Right forelimb (tissue), 1 donor: ENCODE results near the gene IGIP.

Experiments
- DNase-seq: peaks from one replicate; pipeline ENCODE4 v3.0.0-alpha.2; 2018

IGIP gene

DNA sequence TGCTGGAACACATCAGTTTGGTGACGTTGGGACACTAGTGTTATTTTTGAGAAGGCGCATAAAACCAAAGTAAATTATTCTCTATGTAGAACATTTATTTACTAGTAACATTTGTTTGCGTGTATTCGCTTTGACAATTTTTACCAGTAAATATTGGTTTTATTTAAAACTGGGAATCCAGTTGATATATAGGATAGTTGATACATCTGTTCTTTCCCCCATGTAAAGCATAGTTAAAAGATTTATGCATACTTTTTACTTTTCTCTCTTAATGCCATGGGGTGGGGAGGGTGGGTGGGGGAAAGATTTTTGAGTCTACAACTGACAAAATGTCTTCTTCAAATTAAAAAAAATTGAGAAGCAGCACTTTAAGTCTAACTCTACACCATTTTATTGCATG is at the start of gene IGIP:
Gene IGIP, plus strand, starts transcription at position 301 of the 400 bp plus-strand sequence. CDS start 2,540 bp downstream, outside the sequence.
- no peak for DNase-seq

DNA sequence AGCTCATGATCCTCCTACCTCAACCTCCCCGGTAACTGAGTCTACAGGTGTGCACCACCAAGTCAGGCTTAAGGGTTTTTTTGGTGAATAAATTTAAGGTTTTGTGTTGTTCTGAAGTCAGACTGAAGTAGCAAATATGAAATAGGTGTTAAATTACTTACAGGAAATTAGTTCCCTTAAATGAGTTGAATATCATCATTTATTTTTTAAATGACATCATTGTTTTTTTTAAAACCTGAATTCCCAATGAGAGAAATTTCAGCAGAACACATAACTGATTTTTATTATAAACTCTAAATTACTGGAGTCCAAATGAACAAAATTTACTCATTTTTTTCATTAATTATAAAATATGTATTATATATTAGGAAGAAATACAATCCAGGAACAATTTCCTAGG is 49.6 kb upstream of the IGIP start:
- DNase-seq: no peak

DNA sequence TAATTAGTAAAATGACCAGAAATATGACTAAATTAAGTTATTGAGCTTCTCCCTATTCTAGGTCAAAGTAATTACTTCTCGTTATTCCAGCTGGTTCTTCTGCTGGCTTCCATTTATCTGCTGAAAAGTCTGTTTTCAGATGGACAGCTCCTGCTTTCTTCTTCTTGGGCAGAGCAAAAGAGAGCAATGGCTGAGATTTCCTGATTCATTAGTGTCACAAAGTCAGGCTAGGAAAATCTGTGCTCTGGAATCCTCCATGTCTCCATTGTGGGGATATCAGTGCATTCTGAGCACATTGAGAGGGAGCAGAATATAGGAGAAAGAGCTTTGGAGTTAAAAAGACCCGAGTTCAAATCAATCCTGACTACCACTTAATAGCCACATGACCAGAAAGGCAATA is 48.9 kb upstream of the IGIP start:
- no peak for DNase-seq

DNA sequence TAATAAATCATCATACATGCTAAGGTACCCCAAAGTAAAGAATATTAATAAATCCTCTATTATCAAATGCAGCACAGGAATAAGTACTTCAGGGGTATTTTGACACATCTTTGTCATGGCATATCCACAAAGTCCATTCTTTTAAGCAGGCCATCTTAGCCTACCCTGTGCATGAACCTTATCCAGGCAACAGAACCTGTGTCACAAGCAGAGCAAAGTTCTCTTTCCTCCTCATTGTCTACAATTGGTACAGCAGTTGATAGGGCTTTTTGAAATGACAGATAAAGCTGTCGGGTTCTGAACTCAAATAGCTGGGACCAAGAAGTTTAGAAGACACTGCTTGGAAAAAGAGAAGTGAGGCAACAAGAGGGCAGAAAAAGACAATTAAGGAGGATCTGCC is 42.6 kb upstream of the IGIP start:
- DNase-seq: no peak

DNA sequence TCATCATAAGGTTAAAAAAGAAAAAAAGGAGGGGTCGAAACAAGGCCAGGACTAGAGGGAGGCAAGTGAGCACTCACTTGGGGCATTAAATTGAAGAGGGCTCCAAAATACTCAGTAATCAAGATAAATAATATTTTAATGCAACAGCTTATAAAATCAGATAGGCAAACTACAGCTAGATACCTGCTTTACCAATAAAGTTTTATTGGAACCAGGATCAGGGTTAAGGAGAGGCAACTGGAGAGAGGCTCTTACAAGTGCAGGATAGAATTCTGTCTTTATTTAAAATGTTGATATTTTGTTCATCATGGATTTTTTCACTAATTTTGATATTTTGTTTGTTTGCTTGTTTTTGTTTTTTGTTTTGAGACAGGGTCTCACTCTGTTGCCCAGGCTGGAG is 42.1 kb upstream of the IGIP start:
- DNase-seq: no peak

DNA sequence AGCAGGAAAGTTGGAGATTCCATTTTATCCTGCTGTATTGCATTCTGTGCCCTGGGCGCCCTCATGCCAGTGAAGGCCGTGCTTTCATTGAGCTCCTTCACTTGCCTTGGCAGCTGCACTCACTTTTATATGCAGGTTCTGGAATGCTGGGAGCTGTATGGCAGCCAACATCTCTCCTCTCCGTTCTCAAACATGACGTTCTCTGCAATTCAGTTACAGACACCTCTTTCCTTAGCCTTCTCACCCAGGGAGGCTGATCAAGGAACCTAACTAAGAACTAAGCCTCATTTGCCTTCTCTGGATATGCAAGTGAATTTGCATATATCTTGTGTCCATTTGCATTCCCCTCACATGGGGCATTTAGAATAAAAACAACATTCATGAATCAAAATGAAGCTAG is 41.2 kb upstream of the IGIP start:
- no peak for DNase-seq

DNA sequence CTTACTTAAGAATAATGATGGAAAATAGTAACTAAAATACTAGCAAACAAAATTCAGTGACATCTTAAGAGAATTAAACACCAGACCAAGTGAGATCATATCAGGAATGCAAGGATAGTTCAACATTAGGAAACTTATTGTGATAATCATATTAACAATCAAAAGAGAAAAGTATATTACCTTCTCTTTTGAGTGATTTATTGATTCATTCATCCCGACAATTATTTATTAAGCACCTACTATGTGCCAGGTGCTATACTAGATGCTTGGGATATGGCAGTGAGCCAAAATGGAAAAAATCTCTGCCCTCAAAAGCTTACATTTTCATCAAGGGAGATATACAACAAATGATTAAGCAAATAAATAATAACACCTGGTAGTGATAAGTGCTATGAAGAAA is 35.5 kb upstream of the IGIP start:
- no peak for DNase-seq

DNA sequence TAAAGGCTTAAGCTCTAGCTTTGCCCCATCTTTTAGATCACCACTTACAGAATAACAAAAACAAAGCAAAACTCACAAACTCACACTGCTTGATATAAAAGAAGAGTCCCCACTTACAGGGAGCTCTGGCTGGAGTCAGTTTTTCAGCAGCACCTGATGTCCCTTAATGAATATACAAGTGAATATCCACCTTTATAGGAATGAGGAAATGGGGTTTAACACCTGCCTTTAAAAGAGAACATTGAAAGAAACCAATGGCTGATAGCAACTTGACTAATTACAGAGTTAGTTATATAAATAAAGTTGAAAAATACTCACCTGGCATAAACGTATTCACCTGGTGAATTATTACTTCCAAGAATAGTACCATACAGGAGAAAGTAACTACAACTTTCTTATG is 32.6 kb upstream of the IGIP start:
- no peak for DNase-seq

DNA sequence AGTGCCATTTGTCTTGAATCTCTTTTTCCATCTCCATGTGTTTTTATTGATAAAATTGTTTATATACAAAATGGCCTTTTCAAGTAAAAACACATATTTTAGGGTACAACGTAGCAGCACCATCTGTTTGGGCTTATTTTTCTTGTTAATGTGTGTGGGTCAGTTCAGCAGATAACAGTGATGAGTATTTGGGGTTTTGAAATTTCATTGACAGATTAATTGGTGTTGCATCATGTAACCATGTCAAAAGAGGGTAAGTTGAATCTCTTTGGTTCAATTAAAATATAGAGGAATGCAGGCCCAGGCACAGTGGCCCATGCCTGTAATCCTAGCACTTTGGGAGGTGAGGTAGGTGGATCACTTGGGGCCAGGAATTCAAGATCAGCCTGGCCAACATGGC is 31.9 kb upstream of the IGIP start:
- no peak for DNase-seq

DNA sequence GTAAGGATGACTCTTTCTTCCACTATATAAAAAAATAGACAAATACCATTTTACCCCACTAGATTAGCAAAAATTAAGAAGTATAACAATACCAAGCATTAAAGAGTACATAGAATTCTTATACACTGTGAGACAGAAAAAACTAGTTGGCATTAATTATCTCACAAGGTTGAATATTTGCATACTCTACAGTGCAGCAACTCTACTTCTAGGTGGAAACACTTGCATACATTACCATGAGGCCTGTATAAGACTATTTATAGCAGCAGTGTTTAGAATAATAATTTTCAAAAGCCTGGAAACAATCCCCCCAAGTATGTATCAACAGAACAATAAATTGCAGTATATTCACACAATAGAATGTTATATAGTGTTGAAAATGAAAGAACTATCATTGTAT is 30.8 kb upstream of the IGIP start:
- DNase-seq: no peak

DNA sequence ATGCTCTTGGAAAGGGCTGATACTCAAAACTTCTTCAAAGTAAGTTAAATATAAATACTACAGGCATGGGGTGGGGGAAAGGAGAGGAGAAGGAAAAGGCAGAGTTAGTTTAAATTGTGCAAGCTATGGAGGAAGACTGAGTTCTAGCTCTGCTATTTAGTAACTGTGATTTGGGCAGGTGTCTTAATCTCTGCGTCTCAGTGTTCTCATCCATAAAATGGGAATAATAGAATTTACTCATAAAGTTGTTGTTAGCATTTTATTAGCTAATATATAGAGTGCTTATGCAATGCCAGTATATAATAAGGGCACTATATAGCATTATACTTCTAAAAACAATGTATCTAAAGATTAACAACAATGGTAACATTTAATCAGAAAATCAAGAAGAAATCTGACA is 24.6 kb upstream of the IGIP start:
- DNase-seq: no peak

DNA sequence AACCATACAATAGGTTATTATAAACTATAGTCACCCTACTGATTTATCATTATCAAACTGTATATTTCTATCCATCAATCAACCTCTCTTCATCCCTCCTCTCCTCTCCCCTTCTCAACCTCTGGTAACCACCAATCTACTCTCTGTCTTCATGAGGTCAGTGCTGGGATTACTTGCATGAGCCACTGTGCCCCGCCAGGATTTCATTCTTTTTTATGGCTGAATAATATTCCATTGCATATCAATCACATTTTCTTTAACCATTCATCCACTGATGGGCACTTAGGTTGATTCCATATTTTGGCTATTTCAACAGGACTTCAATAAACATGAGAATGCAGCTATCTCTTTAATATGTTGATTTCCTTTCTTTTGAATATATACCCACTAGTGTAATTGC is 22.6 kb upstream of the IGIP start:
- no peak for DNase-seq

DNA sequence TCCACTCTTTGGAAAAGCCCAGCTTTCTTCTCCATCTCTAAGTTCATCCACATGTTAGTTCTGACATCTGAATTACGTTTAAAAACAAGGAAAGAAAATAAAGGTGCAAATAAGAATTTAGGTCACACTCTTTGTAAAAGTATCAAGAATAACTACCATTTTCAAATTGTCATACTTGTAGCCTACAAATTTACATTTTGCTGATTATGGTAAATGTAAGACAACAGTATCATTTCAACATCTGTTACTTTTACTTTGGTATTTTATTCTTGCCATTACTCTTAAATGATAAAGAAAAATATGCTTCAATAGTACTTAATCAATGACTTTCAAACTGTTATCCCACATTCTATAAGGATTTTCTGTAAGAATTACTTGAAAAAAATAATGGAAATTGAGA is 21.6 kb upstream of the IGIP start:
- no peak for DNase-seq

DNA sequence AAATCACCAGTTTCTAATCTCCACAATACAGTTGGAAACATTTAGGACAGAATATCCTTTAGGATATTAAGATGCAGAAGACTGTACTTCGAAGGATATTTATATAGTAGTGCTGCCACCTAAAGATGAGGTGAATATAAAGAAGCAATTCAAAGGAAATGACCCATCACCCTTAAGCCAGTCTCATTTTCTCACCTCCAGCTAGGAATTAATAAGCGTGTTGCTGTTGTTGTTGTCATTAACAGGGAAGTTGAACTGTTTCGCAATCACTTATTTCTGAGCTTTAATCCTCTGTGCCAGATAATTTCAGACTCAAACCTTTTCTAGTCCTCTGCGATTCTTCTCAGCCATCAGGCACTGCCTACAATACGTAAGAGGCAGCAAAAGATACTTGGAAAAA is 19.6 kb upstream of the IGIP start:
- DNase-seq: no peak

DNA sequence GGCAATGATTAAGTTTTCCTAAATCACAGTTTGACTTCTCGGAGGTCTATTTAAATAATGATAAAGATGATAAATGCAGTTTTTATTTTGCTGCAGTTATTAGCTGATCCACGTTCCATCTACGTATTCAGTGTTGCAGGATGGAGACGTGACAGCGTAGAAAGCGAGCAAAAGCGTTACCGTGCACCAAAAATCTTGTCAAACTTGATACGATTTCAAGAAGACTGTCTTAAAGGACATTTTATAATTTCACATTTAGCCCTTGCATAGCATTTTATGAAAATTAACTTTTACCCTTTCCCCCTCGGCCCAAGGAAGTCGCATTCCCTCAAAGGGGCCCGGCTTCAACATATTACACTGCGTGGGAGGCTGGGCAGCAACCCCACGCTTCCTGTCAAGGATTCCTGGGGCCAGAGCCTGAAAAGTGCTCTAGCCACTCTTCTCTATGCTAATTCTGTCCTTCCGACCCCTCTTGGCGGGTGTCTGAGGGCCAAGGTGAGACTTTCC is 18.9 kb upstream of the IGIP start:
- no peak for DNase-seq

DNA sequence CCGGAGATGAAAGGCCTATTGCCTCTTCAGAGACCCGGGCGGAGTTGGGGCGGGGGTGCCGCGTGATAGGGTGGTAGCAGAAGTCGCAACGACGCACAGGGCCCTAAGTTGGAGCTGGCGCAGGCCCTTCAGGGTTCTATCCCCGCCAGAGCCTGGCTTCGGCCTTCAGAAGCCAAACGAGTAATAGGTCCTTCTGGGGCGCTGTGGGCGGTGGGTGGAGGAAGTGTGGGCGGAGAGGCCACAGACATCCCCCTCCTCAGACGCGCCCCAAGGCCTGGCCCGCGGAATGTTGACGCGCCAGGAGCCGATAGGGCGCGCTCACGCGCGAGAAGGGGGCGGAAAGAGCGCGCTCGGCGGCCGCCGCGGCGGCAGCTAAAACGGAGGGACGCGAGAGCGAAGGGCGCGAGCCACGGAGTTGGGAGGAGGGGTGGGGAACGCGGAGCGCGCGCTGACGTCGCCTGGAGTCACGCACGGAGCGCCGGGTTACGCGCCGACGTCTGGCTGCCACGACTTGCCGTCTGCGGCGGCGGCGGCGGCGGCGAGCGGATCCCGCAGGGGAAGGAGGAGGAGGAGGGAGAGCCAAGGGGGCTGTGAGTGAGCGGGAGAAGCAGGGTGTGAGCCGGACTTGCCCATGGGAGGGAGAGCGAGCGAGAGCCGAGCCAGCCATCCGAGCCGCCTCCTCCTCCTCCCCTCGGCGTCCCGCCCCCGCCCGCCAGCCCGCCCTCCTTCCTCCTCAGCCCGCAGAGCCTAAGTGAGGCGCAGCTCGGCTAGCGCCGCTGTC is 18.2 kb upstream of the IGIP start:
- peak; percentile 96 for DNase-seq

DNA sequence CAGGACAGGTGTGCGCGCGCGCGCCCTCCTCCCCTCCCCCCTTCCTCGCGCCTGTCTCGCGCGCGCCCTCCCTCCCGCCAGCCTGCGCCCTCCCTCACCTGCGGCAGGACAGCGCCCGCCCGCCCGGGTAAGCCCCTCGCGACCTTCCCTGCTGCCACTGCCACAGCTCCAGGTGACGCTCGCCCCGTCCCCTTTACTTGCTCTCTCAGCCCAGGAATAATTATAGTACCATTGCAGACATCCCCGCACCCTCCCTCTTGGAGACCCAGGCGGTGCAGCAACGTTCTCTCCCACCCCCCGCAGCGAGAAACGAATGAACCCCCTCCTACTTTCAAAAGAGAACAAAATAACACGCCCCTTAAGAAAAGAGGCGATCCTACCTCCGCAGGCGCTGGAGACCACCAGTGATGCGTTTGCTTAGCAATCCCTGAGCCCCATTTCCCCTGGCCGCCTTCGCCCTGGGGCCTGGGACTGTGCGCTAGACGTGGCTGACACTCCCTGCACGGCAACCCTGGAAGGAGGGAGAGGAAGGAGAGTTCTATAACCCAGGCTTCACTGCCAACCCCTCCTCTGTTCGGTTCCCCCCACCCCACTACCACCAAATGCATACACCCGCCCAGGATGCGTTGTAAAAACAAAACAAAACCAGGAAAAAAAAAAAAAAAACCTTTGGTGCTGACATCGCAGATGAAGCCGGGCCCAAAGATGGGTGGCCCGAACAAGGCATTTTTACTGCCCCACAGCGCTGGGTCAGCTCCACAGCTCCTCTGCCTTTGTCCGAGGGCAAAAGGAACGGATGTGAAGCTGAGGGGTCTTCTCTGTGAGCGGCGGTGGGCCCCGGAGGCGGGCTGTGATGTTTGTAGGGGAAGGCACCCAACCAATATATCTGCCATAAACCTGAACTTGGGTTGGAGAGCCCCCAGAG is 17.4 kb upstream of the IGIP start:
- no peak for DNase-seq

DNA sequence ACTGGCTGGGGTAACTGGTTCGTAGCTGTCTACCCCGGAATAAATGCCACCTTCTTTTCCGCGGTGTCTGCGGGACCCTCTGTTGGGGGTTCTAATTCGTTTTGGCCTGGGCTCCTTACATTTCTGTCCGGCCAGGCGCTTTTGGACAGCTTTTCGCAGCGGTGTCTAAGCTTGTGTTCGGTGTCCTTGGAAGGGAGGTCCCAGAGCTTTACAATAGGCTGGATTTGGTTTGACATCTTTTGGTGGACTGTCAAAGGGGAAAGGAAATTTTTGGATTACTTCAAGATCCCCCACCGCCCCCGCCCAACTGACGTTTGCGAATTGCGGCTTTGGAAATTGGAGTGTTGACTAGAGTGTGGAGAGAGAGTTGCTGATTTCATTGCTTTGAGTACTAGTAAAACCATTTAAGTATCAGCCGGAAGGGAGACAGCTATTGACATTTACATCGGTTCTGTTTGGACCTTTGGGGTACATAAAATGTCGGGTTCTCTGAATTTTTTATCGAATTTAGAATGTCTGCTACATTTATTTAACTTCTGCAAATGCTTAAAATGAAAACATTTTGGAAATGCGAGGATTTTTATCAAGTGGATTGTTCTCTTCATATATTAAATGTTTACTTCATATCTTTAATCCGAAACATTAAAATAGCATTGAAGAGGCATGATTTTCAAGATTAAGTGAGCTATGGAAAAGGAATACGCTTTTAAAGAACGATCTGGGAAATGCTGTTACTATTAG is 16.5 kb upstream of the IGIP start:
- peak; percentile 56 for DNase-seq

DNA sequence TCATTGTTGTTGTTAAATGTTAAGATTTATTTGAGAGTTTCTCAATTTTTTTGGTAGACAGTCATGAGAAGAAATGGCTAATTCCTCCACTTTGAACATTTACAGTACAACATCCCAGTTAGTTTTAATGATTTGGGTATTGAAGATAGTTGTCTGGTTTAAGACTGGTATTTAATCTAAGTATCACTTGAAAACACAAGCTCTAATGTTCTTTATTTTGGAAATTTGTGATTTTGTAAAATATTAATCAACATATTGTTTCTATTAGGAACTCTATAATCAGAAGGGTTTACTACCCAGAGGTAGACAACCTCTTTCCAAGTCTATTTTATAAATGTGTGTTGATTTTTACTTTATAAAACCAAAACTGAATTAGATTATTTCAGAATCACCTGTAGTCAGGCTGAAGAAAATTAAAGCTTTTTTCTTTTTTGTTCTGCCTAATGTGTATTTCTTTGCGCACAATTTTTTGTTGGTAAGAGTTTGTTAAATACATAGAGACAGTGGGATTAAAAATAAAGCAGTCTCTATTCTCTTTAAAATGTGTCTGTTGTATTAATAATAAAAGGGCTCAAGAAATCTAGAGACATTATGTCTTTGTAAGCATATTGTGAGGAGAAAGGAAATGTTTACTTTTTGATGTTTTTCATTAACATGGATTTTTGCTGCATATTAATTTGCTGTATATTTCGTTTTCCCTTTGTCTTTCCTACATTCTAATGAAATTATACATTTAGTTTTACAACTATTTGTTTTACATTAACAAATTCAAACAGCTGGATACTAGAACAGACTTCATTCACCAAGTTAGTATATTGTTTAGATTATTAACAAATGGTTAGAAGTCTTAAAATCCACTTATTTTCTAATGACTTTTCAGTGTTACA is 15.7 kb upstream of the IGIP start:
- no peak for DNase-seq

DNA sequence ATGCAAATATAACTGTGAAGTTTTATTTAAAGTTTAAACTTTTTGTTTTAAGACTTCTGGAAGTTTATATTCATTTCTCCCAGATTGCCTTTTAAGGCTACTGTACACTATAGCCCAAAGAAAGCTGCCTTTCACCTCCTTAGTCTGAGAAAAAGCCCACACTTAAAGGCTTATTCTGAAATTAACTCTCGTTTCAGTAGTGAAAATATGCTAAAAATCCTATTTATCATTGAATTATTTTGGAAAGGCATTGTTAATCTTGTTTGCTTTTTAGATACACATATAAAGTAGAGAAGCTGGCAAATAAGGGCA is 15.1 kb upstream of the IGIP start:
- DNase-seq: no peak

DNA sequence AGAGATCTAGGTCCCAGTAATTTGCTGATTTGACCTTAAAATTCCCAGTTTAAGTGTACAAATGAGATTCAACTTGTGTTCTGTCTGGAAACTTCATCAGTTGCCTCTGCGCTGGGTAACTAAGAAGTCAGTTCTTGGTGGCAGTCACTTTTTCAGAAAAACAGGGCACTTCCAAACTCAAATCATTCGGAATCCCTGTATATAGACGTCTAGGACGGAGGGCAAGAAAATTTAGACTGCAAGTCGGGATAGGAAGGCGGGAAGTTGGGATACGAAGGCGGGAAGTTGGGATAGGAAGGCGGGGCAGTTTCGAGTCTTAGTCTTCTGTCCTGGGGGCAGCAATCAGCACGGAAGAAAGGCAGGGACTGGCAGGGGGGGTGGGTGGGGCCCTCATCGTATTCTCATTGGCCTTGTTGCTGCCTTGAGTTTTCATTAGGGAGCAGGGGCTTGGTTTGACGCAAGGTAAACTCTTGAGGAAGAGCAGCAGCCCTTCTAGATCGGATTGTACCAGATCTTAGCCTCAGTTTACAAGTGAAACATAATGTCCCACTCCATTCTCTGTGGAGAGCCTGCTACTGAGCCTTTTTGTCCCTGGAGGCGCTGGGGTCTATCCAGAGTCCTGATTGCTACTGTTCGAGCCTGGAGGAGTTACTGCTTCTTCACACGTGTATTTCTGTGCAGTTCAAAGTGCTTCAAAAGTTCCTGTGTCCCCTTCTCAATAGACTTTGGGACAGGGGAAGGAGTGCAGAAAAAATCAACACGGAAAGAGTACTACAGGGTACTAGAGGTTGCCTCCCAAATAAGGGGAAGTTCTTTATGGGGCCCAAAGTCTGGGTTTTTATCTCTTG is 14.5 kb upstream of the IGIP start:
- DNase-seq: no peak
